Epithelial cell of esophagus (primary cell): ENCODE data around the gene TBXAS1.

Source experiments
- DNase-seq: peaks from one replicate; pipeline ENCODE4 v3.0.0; 2010; ENCODE audit warnings: low read depth
- H3K4me3 ChIP-seq: 2 replicates; pipeline ENCODE4 v1.5.1; 2011; ENCODE audit warnings: mild to moderate bottlenecking, low read length, control low read depth
- TF ChIP-seq, protein P1 (sequence below): IDR thresholded peaks from 2 replicates; pipeline ENCODE4 v1.5.1; 2011; ENCODE audit warnings: low read depth, mild to moderate bottlenecking, low read length, control low read depth, inconsistent platforms; ENCODE audit not compliant: insufficient read depth; ENCODE audit errors: missing control alignments

Gene TBXAS1

DNA sequence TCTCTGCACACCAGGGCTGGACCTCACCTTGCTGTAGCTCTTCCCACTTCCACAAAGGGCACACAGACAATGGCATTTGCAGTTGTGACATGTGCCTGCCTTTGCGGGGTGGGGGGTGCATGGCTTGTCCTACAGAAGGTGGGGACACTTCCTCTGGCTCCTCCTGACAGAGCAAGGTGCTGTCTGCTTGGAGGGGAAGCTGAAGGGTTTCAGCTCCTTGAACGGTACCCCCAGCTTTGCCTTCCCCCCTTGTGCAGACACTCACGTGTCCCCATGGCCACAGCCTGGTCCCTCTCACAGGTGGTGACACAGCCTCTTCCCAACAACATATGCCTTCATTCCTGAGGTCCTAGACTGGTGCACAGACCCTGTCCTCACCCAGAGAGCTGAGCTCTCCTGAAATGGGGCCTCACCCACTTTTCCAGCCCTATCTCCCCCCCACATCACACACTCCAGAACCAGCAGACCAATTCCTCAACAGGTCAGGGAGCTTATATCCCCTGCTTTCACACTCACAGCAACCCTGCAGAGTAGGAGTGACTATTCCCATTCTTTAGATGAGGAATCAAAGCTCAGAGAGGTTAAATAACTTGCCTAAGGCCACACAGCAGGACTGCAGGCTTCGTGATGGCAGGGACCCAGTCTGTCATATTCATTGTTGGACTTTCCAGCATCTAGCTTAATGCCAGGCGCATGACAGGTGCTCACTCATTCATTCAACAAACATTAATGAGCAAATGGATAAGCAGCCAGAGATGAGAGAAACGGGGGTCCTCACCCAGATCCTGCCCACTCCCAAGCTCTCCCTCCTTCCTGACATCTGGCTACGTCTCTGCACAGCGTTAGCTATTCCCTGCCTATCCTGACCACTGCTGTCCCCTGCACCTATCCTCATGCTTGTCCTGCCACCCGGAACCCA, 189.3 kb downstream of the TBXAS1 start:
- no peak for DNase-seq
- TF ChIP-seq, protein P1, sequence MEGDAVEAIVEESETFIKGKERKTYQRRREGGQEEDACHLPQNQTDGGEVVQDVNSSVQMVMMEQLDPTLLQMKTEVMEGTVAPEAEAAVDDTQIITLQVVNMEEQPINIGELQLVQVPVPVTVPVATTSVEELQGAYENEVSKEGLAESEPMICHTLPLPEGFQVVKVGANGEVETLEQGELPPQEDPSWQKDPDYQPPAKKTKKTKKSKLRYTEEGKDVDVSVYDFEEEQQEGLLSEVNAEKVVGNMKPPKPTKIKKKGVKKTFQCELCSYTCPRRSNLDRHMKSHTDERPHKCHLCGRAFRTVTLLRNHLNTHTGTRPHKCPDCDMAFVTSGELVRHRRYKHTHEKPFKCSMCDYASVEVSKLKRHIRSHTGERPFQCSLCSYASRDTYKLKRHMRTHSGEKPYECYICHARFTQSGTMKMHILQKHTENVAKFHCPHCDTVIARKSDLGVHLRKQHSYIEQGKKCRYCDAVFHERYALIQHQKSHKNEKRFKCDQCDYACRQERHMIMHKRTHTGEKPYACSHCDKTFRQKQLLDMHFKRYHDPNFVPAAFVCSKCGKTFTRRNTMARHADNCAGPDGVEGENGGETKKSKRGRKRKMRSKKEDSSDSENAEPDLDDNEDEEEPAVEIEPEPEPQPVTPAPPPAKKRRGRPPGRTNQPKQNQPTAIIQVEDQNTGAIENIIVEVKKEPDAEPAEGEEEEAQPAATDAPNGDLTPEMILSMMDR = no peak

DNA sequence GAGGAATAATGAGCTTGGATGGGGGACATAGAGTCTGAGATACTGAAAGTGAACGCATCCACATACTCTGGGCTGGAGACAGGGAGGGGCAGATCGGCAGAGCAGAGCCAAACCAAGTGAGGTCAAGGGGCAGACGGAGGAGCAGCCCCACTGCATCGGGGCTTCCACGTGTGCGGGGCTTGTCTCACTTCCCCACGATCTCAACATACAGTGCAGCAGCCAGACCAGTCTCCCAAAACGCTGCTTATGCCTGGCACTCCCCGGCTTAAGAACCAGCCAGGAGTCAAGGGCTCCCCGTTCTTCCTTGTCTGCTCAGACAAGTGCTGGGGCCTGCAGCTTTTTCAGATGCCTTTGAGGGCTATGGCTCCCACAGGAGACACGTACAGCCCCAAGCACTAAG, 190.1 kb downstream of the TBXAS1 start:
- TF ChIP-seq, protein P1 = no peak
- no peak for DNase-seq
- H3K4me3 ChIP-seq = no peak overlapping the region

More for the DNA sequence above, 189.3 kb downstream of the TBXAS1 start:
- no peak overlapping the region for H3K4me3 ChIP-seq

DNA sequence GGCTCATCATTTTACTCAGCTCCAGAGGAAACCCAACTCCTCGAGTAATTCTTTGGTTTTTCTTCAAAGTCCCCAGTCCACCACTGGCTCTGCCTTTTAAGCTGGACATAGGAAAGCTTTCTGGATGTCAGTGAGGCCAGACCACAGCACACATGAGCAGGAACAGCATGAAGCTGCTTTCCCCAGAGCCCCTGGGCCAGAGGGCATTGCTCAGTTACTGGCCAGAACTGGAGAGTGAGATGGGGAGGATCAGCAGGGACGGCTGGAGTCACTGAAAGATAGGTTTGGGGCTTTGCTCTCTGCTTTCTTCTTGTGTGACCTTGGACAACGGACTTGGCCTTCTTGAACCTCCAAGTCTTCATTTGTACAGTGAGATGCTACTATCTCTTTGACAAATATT, 190.5 kb downstream of the TBXAS1 start:
- TF ChIP-seq, protein P1 = no peak
- DNase-seq = no peak
- no peak overlapping the region for H3K4me3 ChIP-seq

DNA sequence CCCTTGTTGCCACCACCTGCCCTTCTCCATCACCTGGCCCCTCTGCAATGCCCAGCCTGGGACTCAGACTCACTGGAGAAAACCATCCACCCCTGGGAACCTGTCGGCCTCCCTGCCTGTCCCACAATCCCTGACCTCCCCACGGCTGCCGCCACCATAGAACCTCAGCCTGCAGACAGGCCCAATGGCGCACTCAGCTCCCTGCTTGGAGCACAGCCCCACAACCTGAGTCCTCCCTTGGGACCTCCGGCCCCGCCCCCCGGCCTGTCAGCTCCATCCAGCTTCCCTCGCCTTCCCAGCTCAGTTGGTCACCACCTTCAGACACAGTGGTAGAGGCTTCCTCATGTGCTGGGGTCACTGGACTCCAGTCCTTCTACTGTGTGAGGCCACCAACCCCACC, 192.5 kb downstream of the TBXAS1 start:
- no peak overlapping the region for H3K4me3 ChIP-seq
- TF ChIP-seq, protein P1 = no peak
- no peak for DNase-seq

DNA sequence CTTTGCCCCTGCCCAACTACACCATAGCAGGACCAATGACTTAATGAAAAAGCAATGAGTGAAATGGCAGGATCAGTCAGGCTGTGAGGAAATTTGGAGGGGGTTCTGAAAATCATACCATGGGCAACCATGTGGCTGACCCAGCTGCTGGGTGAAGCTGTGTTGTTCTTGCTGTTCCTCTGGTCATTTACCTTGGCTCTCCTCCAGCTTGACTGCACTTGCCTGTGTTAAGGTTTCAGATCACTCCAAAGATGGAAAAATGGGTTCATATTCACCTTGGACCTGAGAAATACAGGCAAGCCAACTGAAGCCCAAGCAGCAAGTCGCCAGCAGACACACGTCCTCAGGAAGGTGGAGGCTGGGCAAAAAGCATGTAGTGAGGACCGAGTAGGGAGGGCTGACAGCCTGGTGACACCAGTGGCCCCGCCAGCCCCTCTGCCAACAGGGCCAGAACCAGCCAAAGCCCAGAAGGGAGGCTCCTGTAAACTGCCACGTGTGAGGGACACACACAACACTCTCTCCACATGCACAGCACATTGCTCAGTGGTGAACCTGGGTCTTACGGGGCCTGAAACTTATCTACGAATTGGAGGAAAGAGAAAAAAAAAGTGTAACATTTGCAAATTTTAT, 193.6 kb downstream of the TBXAS1 start:
- DNase-seq = no peak
- TF ChIP-seq, protein P1 = no peak
- H3K4me3 ChIP-seq = no peak overlapping the region

DNA sequence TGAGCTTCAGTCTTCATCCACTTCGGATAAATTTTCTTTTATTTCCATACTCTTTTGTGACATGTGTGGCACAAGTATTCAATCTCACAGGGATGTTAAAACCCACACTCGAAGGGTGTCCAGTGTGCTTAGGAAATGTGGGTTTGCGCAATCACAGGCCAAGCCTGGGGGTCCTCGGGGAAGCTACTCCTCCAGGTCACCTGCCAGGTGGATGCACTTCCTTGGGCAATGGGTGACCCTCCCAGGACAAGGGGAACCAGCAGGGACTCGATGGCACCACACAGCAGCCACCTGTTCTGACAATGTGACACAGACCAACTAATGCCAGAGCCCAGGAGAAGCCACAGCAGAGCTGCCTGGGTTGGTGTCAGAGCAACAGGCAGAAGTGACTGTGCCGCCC, 194.7 kb downstream of the TBXAS1 start:
- H3K4me3 ChIP-seq = no peak overlapping the region
- TF ChIP-seq, protein P1 = no peak
- no peak for DNase-seq
